IMR-90 (cell line): ENCODE results near the gene RAB11FIP3. TPM values are rescaled to one million over a fixed set of nuclear protein-coding genes. Genes with fewer than 3 reads are reported as not detected.

Experiments used
- ATAC-seq: fragments of 200-7000 bp; cut with Tn5 transposase; 2 replicates; pipeline ENCODE4 v1.9.1; 2020; ENCODE audit warnings: low read depth, mild to moderate bottlenecking, moderate library complexity
- BruUV-seq: library from RNA; stranded (reverse); fragments of 400-500 nt; replicated peaks from 2 replicates; lab custom pipeline; 2021; lab: Mats Ljungman, UMichigan
- CTCF ChIA-PET: fragments of 300-600 bp; formaldehyde crosslinking; extraction: SDS; loops from one replicate; lab custom pipeline; 2021; ENCODE audit warnings: antibody characterized with exemption; lab: Yijun Ruan, JAX
- POLR2A ChIA-PET: fragments of 300-600 bp; sonication (Branson Sonifier 250); formaldehyde crosslinking; loops from one replicate; lab custom pipeline; 2022; ENCODE audit warnings: antibody characterized with exemption; ENCODE audit not compliant: unreplicated experiment; lab: Charles Lee
- DNase-seq: peaks from one replicate; pipeline ENCODE4 v3.0.0; 2013
- H2AFZ ChIP-seq: replicated peaks from 2 replicates; pipeline ENCODE3; 2013; ENCODE audit warnings: low read length, mild to moderate bottlenecking; ENCODE audit not compliant: poor library complexity
- H2AK5ac ChIP-seq: 2 replicates; pipeline ENCODE4 v1.6.1; 2013; ENCODE audit warnings: low read depth, low read length, inconsistent platforms
- H2AK9ac ChIP-seq: replicated peaks from 2 replicates; pipeline ENCODE3; 2013; ENCODE audit warnings: mild to moderate bottlenecking, low read depth, low read length, moderate library complexity; ENCODE audit not compliant: poor library complexity
- H2BK120ac ChIP-seq: 2 replicates; pipeline ENCODE4 v1.6.1; 2013; ENCODE audit warnings: low read depth, low read length, inconsistent platforms
- H2BK15ac ChIP-seq: 3 replicates; pipeline ENCODE4 v1.6.1; 2013; ENCODE audit warnings: low read depth, low read length, inconsistent platforms
- H2BK20ac ChIP-seq: 2 replicates; pipeline ENCODE4 v1.6.1; 2013; ENCODE audit warnings: low read depth, mild to moderate bottlenecking, inconsistent platforms, low read length, moderate library complexity
- H2BK5ac ChIP-seq: 2 replicates; pipeline ENCODE4 v1.6.1; 2013; ENCODE audit warnings: mild to moderate bottlenecking, low read depth, low read length, inconsistent platforms; ENCODE audit not compliant: poor library complexity, severe bottlenecking
- H3K14ac ChIP-seq: replicated peaks from 2 replicates; pipeline ENCODE4 v1.6.1; 2013; ENCODE audit warnings: low read depth, low read length, inconsistent platforms
- H3K18ac ChIP-seq: 2 replicates; pipeline ENCODE4 v1.6.1; 2013; ENCODE audit warnings: low read depth, low read length, control low read depth
- H3K23ac ChIP-seq: 2 replicates; pipeline ENCODE4 v1.6.1; 2013; ENCODE audit warnings: low read depth, low read length, inconsistent platforms
- H3K27ac ChIP-seq: 2 replicates; pipeline ENCODE4 v1.5.1; 2013; ENCODE audit warnings: mild to moderate bottlenecking, control low read depth, low read length; ENCODE audit not compliant: insufficient read depth
- H3K27me3 ChIP-seq: 2 replicates; pipeline ENCODE4 v1.6.1; 2013; ENCODE audit warnings: low read length; ENCODE audit not compliant: control insufficient read depth, insufficient read depth
- H3K36me3 ChIP-seq: 2 replicates; pipeline ENCODE4 v1.6.1; 2013; ENCODE audit warnings: low read length, mixed read lengths; ENCODE audit not compliant: control insufficient read depth, insufficient read depth
- H3K4ac ChIP-seq: 2 replicates; pipeline ENCODE4 v1.6.1; 2013; ENCODE audit warnings: low read depth, low read length, inconsistent platforms
- H3K4me1 ChIP-seq: 2 replicates; pipeline ENCODE4 v1.6.1; 2013; ENCODE audit warnings: low read length, mixed read lengths; ENCODE audit not compliant: control insufficient read depth, insufficient read depth
- H3K4me2 ChIP-seq: 2 replicates; pipeline ENCODE4 v1.6.1; 2013; ENCODE audit warnings: low read depth, mild to moderate bottlenecking, control low read depth, low read length, moderate library complexity
- H3K4me3 ChIP-seq: 2 replicates; pipeline ENCODE4 v1.5.1; 2013; ENCODE audit warnings: low read depth, mild to moderate bottlenecking, control low read depth, low read length, moderate library complexity; ENCODE audit not compliant: insufficient read depth
- H3K56ac ChIP-seq: 2 replicates; pipeline ENCODE4 v1.6.1; 2013; ENCODE audit warnings: low read length, inconsistent platforms; ENCODE audit not compliant: insufficient read depth; ENCODE audit errors: extremely low read depth
- H3K79me1 ChIP-seq, 2 experiments: 2 replicates each; pipeline ENCODE4 v1.6.1; 2013; ENCODE audit warnings: low read length in 2 of 2, inconsistent platforms in 1 of 2, low read depth in 1 of 2
- H3K9ac ChIP-seq: 2 replicates; pipeline ENCODE4 v1.6.1; 2013; ENCODE audit warnings: low read depth, low read length, control low read depth
- H3K9me1 ChIP-seq: 2 replicates; pipeline ENCODE4 v1.6.1; 2013; ENCODE audit warnings: low read length, inconsistent platforms; ENCODE audit not compliant: insufficient read depth
- H3K9me3 ChIP-seq: 2 replicates; pipeline ENCODE4 v1.6.1; 2013; ENCODE audit warnings: low read length; ENCODE audit not compliant: control insufficient read depth, insufficient read depth
- H4K20me1 ChIP-seq: 2 replicates; pipeline ENCODE4 v1.6.1; 2013; ENCODE audit warnings: low read length, inconsistent platforms; ENCODE audit not compliant: insufficient read depth
- H4K5ac ChIP-seq: 2 replicates; pipeline ENCODE4 v1.6.1; 2013; ENCODE audit warnings: mild to moderate bottlenecking, low read depth, low read length, control low read depth
- H4K8ac ChIP-seq, 2 experiments: 2 replicates each; pipeline ENCODE4 v1.6.1; 2013; ENCODE audit warnings: low read depth in 2 of 2, low read length in 2 of 2, control low read depth in 1 of 2, inconsistent platforms in 1 of 2
- H4K91ac ChIP-seq: 2 replicates; pipeline ENCODE4 v1.6.1; 2013; ENCODE audit warnings: low read depth, low read length, inconsistent platforms; ENCODE audit not compliant: insufficient read depth
- CEBPB ChIP-seq: IDR thresholded peaks from 2 replicates; pipeline ENCODE4 v1.6.1; 2012; ENCODE audit warnings: low read depth, low read length, improper control_type of control experiment
- CHD1 ChIP-seq: IDR thresholded peaks from 2 replicates; pipeline ENCODE4 v1.6.1; 2012; ENCODE audit warnings: low read depth, low read length, improper control_type of control experiment
- CTCF ChIP-seq: conservative IDR thresholded peaks from 2 replicates; pipeline ENCODE4 v1.5.1; 2012; ENCODE audit warnings: mild to moderate bottlenecking, low read depth, low read length, improper control_type of control experiment
- ELK1 ChIP-seq: fragments of 150-350 bp; IDR thresholded peaks from 2 replicates; pipeline ENCODE4 v1.6.1; 2016; ENCODE audit warnings: low read depth, mild to moderate bottlenecking, low read length, moderate library complexity, borderline replicate concordance
- FOS ChIP-seq: fragments of 150-350 bp; IDR thresholded peaks from 2 replicates; pipeline ENCODE4 v1.6.1; 2016; ENCODE audit warnings: low read depth, low read length
- MXI1 ChIP-seq: IDR thresholded peaks from 2 replicates; pipeline ENCODE4 v1.6.1; 2012; ENCODE audit warnings: low read depth, mild to moderate bottlenecking, low read length, moderate library complexity, borderline replicate concordance
- POLR2A ChIP-seq: IDR thresholded peaks from 2 replicates; pipeline ENCODE4 v1.6.1; 2012; ENCODE audit warnings: mild to moderate bottlenecking, low read depth, low read length
- RAD21 ChIP-seq: IDR thresholded peaks from 2 replicates; pipeline ENCODE4 v1.6.1; 2012; ENCODE audit warnings: low read length, improper control_type of control experiment
- WGBS, 2 experiments: methylation state at CpG; one replicate each; pipeline versions ENCODE4 v1.1.5 to v1.1.7; 2013; ENCODE audit warnings: missing lambda C conversion rate in 2 of 2; ENCODE audit not compliant: insufficient read length in 1 of 2; ENCODE audit errors: extremely low coverage in 2 of 2; 5-methylcytosine and 5-hydroxymethylcytosine counted together
- dilution Hi-C: fragments of 300-500 bp; cut with HindIII; formaldehyde crosslinking; loops from one replicate; pipeline ENCODE4 v1.14.3; 2018; ENCODE audit warnings: low sequenced_read_pairs; ENCODE audit not compliant: unreplicated experiment
- in situ Hi-C: fragments of 300-500 bp; cut with MboI; formaldehyde crosslinking; loops from 3 replicates; pipeline ENCODE4 v1.14.3; 2019; ENCODE audit warnings: low sequenced_read_pairs, inconsistent platforms, mixed read lengths
- intact Hi-C: fragments of 100-400 bp; cut with micrococcal nuclease; formaldehyde crosslinking; loops from 2 replicates; pipeline ENCODE4 v1.10.0; 2022
- polyA plus RNA-seq, 3 experiments: library from polyadenylated mRNA; depleted of rRNA; stranded (reverse); fragments of >200 nt; gene quantifications; 2 replicates each; pipeline ENCODE4 v1.2.3, GENCODE V29; 2012; ENCODE audit warnings: low replicate concordance in 1 of 3
- total RNA-seq: library from RNA; depleted of rRNA; stranded (reverse); fragments of >200 nt; gene quantifications from 2 replicates; pipeline ENCODE4 v1.2.3, GENCODE V29; 2012
- TF ChIP-seq, protein P1 (sequence below): fragments of 150-350 bp; IDR thresholded peaks from 2 replicates; pipeline ENCODE4 v1.6.1; 2017; ENCODE audit warnings: mild to moderate bottlenecking, antibody characterized with exemption, low read length, low read depth

The RAB11FIP3 gene
- total and polyA plus RNA-seq, 2 of the 4 experiments (the other 2 are of a cell fraction) = 7.5 to 22.5 TPM

- Histone ChIP-seq H4K20me1 (peaks cover 50% of the 10 kb centered on the region), H3K4me2 (no peak overlapping the region), H2BK5ac (no peak overlapping the region), H3K56ac (no peak overlapping the region), H3K4ac (no peak overlapping the region), H3K18ac (no peak overlapping the region), H2AFZ (no peak overlapping the region), H2AK9ac (no peak overlapping the region), H2AK5ac (no peak overlapping the region), H4K5ac (no peak overlapping the region), H3K4me3 (no peak overlapping the region), H3K9ac (no peak overlapping the region), H3K27ac (no peak overlapping the region), H3K79me1 (peaks cover 32 to 70% of the 10 kb centered on the region in 2 experiments), H2BK15ac (no peak overlapping the region), H3K36me3 (0 out of 2 replicates have a peak, but pooled peaks cover 3% of the 10 kb centered on the region), H2BK20ac (no peak overlapping the region), H3K14ac (no peak overlapping the region), H3K27me3 (no peaks in the 10 kb centered on the region), H3K23ac (no peak overlapping the region), H4K8ac (no peak overlapping the region), H3K4me1 (no peaks in the 10 kb centered on the region), H2BK120ac (no peak overlapping the region), H4K91ac (no peak overlapping the region), H3K9me1 (peaks cover 15% of the 10 kb centered on the region), H3K9me3 (no peaks in the 10 kb centered on the region)
- DNase-seq (no peak), ATAC-seq (no peak)
- dilution Hi-C loops (no loop called here), intact Hi-C loops (no loop called here), in situ Hi-C loops (no loop called here)
- TF ChIP-seq CTCF = no peak
- no peak for TF ChIP-seq RAD21
- TF ChIP-seq, protein P1, sequence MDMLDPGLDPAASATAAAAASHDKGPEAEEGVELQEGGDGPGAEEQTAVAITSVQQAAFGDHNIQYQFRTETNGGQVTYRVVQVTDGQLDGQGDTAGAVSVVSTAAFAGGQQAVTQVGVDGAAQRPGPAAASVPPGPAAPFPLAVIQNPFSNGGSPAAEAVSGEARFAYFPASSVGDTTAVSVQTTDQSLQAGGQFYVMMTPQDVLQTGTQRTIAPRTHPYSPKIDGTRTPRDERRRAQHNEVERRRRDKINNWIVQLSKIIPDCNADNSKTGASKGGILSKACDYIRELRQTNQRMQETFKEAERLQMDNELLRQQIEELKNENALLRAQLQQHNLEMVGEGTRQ = no peak
- TF ChIP-seq CEBPB = no peak
- no peak for TF ChIP-seq CHD1
- no peak for TF ChIP-seq ELK1
- TF ChIP-seq FOS = no peak
- no peak for TF ChIP-seq MXI1
- TF ChIP-seq POLR2A = no peak
- no TSS peak for BruUV-seq
- CTCF ChIA-PET = no interaction called here
- POLR2A ChIA-PET = no interaction called here
- WGBS, 2 experiments = 100% methylated on average over 1 of the region's 4 CpGs; no CpG with 5 or more reads in 1 of the 2 experiments
These were observed 20.1 kb downstream of the RAB11FIP3 start for GRCh38 chr16:445566-445965.
